ENCODE results near the gene CABP2. TPM values are rescaled to one million over a fixed set of nuclear protein-coding genes. Genes with fewer than 3 reads are reported as not detected.

CABP2 gene
- total RNA-seq, 1 donor from 2014 or later, result not detected

DNA sequence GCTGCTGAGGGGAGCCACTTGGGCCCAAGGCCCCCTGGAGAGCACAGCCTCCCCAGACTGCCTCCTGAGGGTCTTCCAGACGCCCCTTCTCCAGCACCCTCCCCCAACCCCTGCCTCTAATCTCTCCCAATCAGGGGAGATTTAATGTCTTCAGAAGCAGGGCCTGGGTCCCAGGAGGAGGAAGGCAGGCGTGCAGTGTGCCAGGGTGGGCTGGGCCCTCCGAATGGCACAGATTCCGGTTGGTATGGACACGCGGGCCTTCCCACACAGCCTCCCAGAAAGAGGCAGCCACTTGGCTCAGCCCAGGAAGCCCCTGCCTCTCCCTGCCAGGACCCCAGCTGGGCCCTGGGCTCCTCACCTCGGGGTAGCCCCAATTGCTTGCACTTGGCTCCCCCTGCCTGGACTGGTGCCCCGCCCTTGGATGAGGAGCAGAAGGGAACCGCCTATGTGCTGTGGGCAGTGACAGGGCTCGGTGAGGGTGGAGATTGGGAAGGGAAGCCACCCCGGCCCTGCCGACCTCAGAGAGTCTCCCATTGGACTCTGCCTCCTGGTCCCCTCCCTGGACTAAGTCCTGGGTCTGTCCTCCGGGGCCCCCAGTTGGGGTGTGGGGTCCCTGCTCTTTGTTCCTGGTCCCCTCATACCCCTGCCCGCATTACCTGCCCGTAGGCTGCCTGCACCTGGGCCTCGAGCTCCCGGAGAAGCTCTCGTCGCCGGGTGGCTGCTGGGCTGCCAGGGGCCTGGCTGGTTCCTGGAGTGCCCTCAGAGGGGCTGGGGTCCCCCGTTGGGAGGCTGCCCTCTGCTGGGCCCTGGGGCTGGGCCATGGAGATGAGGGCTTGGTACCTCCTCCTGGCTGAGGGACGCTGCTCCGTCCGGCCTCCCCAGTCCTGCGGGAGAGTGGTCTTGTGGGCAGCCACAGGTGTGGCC is 572 bp upstream of the CABP2 start:
- TF ChIP-seq, protein P1, sequence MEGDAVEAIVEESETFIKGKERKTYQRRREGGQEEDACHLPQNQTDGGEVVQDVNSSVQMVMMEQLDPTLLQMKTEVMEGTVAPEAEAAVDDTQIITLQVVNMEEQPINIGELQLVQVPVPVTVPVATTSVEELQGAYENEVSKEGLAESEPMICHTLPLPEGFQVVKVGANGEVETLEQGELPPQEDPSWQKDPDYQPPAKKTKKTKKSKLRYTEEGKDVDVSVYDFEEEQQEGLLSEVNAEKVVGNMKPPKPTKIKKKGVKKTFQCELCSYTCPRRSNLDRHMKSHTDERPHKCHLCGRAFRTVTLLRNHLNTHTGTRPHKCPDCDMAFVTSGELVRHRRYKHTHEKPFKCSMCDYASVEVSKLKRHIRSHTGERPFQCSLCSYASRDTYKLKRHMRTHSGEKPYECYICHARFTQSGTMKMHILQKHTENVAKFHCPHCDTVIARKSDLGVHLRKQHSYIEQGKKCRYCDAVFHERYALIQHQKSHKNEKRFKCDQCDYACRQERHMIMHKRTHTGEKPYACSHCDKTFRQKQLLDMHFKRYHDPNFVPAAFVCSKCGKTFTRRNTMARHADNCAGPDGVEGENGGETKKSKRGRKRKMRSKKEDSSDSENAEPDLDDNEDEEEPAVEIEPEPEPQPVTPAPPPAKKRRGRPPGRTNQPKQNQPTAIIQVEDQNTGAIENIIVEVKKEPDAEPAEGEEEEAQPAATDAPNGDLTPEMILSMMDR (IDR thresholded peaks at IDR 0.05), result no peak
- ChIA-PET POLR2A (interaction anchor here (0.6 kb wide), 1 partner anchor 105 kb away, joined by 4 read pairs; no protein-coding TSS in a partner anchor), CTCF (no interaction called here)
- no peak overlapping the region for H3K4me3 Mint-ChIP-seq
- no peak overlapping the region for H3K27ac Mint-ChIP-seq
- H3K9me3 Mint-ChIP-seq, result peaks cover 3% of the 10 kb centered on the region
- DNase-seq, result no peak
- no peak for ATAC-seq (ENCODE audit: low read depth)
- no peaks in the 10 kb centered on the region for H3K4me1 Mint-ChIP-seq
- H3K27me3 Mint-ChIP-seq, result peaks cover 22% of the 10 kb centered on the region
- H3K36me3 Mint-ChIP-seq (ENCODE audit: low read depth), result no peaks in the 10 kb centered on the region
- intact Hi-C loops (cut with micrococcal nuclease), result no loop called here

DNA sequence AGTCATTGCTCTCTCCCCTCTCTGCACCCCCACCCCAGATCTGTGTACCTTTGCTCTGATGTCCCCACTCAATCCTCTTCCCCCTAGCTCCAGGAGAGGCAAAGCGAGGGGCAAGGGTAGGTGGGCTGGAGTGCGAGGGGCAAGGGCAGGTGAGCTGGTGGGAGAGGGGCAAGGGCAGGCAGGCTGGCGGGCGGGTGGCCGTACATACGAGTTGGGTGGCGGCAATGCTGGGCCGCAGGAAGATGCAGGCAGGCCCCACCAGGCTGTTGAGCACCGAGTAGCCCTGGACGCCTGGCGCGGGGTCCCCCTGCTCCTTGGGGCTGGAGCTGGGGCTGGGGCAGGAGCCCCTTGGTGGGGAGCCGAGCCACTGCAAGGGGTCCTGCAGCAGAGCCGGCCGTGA is 908 bp downstream of the CABP2 start:
- TF ChIP-seq, protein P1 (IDR thresholded peaks at IDR 0.05), result no peak
- Mint-ChIP-seq H3K9me3 (peaks cover 1% of the 10 kb centered on the region), H3K27me3 (peaks cover 17% of the 10 kb centered on the region), H3K4me1 (no peaks in the 10 kb centered on the region), H3K4me3 (no peak overlapping the region), H3K36me3 (ENCODE audit: low read depth) (no peaks in the 10 kb centered on the region), H3K27ac (no peak overlapping the region)
- ATAC-seq (ENCODE audit: low read depth), result no peak
- intact Hi-C loops (cut with micrococcal nuclease), result no loop called here
- ChIA-PET POLR2A (no interaction called here), CTCF (no interaction called here)
- no peak for DNase-seq

DNA sequence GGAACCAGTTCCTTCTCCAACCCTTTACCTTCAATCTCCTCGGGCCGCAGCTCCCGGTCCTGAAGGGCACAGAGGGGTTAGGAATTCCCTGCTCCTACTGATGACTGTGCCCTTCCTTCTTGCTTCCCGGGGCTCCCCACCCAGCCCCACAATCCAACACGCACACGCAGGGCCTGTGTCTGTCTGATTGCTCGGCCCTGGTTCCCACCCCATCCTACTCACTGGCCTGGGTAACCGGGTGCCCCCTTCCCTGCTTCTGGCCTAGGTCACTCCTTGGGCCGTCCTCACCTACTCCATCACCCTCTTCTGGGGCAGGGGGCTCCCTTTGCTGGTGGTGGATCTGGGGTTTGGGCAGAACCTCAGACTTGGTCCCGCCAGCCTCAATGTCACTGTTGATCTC is 1.3 kb downstream of the CABP2 start:
- ChIA-PET CTCF (no interaction called here), POLR2A (no interaction called here)
- TF ChIP-seq, protein P1 (IDR thresholded peaks at IDR 0.05), result no peak
- no peak for DNase-seq
- no peak for ATAC-seq (ENCODE audit: low read depth)
- Mint-ChIP-seq H3K36me3 (ENCODE audit: low read depth) (no peaks in the 10 kb centered on the region), H3K27me3 (peaks cover 15% of the 10 kb centered on the region), H3K4me1 (no peaks in the 10 kb centered on the region), H3K4me3 (no peak overlapping the region), H3K9me3 (no peaks in the 10 kb centered on the region), H3K27ac (no peak overlapping the region)
- intact Hi-C loops (cut with micrococcal nuclease), result no loop called here

DNA sequence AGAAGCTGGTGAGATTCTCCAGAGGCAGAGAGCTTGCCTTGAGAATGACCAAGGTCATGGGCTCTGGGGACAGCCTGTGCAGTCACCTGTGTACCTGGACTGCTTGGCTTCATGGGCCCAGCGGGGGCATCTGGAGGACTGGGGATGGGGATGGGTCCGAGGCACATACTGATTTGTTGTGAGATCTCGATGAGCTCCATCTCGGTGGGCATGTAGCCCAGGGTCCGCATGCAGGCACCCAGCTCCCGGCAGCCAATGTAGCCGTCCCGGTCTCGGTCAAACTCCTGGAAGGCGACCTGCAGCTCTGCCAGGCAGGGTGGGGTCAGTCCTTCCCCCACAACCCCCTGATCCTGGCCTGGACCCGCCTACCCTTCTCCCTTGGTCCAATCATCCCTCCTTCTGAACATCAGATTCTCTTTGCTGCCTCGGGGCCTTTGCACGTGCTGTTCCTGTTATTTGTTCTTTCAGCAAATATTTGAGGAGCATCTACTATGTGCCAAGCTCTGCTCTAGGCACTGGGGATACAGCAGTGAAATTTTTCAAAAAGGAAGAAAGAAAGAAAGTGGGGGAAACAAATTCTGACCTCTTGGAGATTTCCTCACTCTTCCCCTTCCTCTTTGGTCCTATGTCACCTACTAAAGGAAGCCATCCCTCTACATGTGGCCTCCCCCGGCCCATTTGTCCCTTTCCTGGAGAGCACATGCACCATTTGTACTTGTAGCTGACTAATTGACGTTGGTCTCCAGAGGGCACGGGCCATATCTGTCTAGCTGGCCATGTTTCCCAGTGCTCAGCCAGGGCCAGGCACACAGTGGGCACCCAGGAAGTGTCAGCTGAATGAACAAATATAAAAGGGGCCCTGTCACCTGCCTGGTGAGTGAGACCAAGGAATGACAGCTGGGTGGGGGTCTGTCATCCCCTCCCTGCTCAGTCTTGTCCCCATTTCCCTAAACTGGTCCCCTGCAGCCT is 2.1 kb downstream of the CABP2 start:
- TF ChIP-seq, protein P1 (IDR thresholded peaks at IDR 0.05), result no peak
- H3K9me3 Mint-ChIP-seq, result no peaks in the 10 kb centered on the region
- no peaks in the 10 kb centered on the region for H3K4me1 Mint-ChIP-seq
- ChIA-PET CTCF (no interaction called here), POLR2A (interaction anchor here (0.7 kb wide), 1 partner anchor 812 kb away, joined by 3 read pairs; no protein-coding TSS in a partner anchor)
- H3K4me3 Mint-ChIP-seq, result no peak overlapping the region
- H3K27me3 Mint-ChIP-seq, result peaks cover 10% of the 10 kb centered on the region
- DNase-seq, result no peak
- H3K27ac Mint-ChIP-seq, result no peak overlapping the region
- no peaks in the 10 kb centered on the region for H3K36me3 Mint-ChIP-seq (ENCODE audit: low read depth)
- no peak for ATAC-seq (ENCODE audit: low read depth)
- intact Hi-C loops (cut with micrococcal nuclease), result no loop called here

DNA sequence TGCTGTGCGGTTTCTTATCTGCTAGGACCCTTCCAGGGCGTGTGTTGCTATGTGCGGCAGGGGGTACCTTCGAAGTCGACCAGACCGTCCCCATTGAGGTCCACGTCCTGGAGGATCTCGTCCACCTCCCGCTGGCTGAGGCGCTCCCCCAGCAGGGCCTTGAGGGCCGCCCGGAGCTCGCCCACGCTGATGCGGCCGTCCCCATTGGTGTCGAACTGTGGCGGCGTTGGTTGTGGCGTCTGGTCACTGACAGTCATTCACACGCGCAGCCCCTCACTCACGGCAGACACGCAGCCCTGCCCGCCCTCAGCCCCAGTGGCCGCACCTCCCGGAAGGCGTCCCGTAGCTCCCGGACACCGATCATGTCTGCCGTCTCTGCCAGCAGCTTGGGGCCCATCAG is 3.5 kb downstream of the CABP2 start:
- POLR2A ChIA-PET, result no interaction called here
- intact Hi-C loops (cut with micrococcal nuclease), result no loop called here
- no peak for ATAC-seq (ENCODE audit: low read depth)

More for the DNA sequence above, 3.5 kb downstream of the CABP2 start:
- Mint-ChIP-seq H3K4me1 (no peaks in the 10 kb centered on the region), H3K36me3 (ENCODE audit: low read depth) (no peaks in the 10 kb centered on the region), H3K9me3 (no peaks in the 10 kb centered on the region), H3K4me3 (no peak overlapping the region), H3K27ac (no peak overlapping the region), H3K27me3 (peaks cover 11% of the 10 kb centered on the region)
- TF ChIP-seq, protein P1 (IDR thresholded peaks at IDR 0.05), result no peak
- CTCF ChIA-PET, result no interaction called here
- no peak for DNase-seq
